UCSD-AML1 (cell line): ENCODE measurements around the gene DPY19L3.
"Not testable (repeated sequence)": the region's sequence is repeated elsewhere in the genome, so short reads cannot be mapped to it uniquely, and the experiment has no call there.

Source experiments
- DNase-seq: peaks from one replicate; lab custom pipeline; 2025; ENCODE audit not compliant: unreplicated experiment; lab: John Stamatoyannopoulos, UW

DPY19L3 gene

GRCh38 chr19:32498648-32499200 is 93.2 kb downstream of the DPY19L3 start:
- no peak for DNase-seq

- DNase-seq, result not testable (repeated sequence)
These were observed 106.9 kb downstream of the DPY19L3 start for GRCh38 chr19:32512498-32512897.

GRCh38 chr19:32519023-32519422 is 113.5 kb downstream of the DPY19L3 start:
- no peak for DNase-seq

- no peak for DNase-seq
These were observed 117.4 kb downstream of the DPY19L3 start for GRCh38 chr19:32522967-32523366.

DNA sequence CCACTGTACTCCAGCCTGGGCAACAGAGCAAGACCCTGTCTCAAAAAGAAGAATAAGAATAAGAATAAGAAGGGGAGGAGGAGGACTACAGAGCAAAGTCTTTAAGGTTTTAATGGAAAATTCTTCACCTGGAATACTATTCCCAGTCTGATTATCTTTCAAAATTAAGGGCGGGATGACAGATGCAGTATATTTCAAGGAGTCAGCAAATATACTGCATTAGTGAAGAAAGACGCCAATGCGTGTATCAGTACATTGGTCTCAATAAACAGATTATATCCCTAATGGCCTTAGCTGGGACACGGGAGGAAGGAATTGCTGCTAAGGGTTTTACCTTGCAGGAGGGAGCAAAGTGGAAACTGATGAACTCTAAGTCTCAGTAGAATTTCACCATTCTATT is 121.3 kb downstream of the DPY19L3 start:
- no peak for DNase-seq

GRCh38 chr19:32530773-32531172 is 125.2 kb downstream of the DPY19L3 start:
- DNase-seq, result no peak

DNA sequence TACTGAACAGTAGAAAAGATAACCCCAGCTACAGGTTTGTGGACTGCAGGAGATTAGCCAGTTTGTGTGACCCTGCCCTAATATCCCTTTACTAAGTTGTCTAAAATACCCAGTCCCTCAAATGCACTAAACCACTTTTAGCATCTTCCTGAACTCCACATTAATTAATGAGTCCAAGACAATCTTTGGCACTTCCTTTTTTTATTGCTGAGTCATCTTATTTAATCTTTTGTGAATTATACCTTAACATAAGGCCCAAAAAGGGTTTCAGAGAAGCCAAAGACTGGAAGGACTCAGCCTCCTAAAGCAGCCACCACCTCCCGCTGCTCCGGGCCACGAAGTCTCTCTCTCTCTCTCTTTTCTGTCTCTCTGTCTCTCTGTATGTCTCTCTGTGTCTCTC is 126.7 kb downstream of the DPY19L3 start:
- no peak for DNase-seq
